ENCODE measurements around the gene YIF1A.
A peak's percentile ranks its signal among the peaks of the same experiment; 100 is the strongest.

The YIF1A gene, protein sequence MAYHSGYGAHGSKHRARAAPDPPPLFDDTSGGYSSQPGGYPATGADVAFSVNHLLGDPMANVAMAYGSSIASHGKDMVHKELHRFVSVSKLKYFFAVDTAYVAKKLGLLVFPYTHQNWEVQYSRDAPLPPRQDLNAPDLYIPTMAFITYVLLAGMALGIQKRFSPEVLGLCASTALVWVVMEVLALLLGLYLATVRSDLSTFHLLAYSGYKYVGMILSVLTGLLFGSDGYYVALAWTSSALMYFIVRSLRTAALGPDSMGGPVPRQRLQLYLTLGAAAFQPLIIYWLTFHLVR

DNA sequence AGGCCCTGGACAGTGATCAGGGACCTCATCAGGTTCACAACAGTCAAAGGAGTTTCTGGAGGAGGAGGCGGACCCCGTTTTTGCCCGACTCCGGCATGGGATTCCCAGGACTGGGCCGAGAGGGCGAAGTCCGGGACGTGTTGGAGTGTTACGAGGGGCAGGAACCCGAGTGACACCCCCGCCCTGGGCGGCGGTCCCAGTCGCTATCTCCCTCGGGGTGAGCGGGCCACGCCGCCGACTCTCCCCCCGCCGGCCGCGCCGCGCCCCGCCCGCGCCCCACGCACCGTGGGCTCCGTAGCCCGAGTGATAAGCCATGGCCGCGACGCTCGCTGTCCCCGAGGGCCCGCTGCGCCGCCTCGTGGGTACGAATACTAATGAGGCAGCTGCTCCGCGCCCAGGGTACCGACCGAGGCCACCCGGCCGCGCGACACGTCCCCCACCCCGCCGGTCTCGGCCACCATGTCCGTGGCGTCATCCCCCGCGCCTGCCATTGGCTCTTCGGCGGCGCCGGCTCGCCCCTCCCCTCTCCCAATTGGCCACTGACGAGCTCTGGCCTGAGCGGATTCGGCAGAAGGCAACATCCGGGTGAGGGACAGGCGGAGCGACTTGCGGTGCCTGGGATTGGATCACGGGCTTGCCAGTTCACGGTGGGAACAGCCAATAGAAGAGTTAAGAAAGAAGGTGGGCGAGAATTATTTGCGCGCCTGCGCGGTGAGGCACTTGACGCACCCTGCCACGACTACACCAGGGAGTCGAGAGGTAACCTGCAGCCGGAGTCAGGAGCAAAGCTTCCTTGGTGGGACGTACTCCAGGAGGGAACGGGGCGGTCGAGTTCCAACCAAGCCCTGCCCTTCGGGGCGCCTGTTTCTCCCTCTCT lies at the start of gene YIF1A:
Gene YIF1A (minus strand): TSS at position 473 of the 877 bp plus-strand sequence. CDS start 158 bp downstream, at position 315.
- peak; percentile 98 for DNase-seq

DNA sequence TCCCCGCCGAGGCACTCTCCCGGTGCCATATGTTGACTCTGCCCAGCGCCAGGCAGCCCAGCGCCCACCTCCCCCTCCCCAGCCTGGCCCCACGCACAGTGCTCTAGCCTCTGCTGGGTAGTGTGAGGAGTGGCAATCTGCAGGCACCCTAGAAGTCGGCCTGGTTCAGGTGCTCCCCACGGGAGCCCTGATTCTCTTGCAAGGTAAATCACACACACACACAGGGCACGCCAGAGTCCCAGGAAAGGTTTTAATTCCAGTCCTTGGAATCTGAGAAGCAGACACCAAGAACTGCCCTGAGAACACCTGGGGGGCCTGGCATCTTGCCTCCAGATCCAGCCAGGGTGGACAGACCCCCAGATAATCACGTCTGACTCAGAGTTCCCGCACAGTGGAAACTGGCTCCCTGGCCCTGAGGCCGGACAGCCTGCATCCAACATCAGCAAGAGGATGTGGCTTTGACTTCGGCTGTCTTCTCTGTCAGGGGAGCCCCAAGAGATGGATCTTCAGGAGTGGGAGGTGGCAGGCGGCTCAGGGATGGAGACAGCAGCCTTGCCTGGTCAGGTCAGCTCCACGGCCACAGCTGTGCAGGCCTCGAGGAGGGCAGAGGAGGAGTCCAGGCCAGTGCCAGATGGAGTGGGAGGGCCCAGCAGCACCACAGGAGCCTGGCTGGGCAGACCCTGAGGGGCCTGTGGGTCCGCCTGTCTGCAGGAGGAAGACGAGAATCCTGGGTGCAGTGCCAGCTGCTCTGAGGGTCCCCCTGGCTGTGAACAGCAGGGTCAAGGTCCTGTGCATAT lies 48.4 kb upstream of the YIF1A start:
- no peak for DNase-seq

DNA sequence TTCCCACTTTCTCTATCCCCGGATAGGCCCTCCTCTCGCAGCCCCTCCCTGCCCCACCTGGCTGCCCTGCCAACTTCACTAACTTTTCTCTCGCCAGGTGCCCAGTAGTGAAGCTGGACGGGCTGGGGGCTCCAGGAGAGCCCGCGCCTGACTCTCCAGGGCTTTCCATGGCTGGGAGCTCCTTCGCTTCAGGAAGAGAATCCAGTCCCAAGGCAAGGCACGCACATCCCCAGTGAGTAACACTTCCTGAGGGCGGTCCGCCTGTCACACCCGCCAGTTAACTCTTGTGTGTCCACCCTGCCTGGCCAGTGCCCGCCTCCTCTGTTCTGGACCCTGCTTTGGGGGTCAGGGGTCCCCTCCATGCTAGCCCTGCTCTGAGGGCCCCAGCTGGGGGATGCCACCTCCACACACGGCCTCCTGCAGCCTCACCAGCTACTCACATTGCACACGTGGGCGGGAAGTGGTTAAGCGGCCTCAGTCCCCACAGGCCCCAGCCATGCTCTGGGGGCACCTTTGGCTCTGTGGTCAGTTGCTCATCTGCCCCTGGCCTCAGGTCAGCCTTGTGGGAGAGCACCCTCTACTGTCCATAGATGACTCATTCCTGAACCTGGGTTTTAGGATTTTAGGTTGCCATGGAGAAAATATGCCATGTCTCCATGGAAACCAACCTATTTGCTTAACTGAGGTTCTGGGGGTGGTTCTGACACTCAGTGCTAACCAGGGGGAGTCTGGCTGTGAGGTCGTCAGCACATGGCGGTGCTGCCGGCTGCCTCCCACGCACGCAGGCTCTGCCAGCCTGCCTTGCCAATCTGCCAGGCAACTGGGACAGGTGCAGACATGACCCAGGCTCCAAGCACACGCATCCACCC lies 47.5 kb upstream of the YIF1A start, which contains the start of gene RIN1:
Gene RIN1 (minus strand): TSS at position 201 of the 869 bp plus-strand sequence. CDS start 32 bp downstream, at position 169.
- DNase-seq = no peak

DNA sequence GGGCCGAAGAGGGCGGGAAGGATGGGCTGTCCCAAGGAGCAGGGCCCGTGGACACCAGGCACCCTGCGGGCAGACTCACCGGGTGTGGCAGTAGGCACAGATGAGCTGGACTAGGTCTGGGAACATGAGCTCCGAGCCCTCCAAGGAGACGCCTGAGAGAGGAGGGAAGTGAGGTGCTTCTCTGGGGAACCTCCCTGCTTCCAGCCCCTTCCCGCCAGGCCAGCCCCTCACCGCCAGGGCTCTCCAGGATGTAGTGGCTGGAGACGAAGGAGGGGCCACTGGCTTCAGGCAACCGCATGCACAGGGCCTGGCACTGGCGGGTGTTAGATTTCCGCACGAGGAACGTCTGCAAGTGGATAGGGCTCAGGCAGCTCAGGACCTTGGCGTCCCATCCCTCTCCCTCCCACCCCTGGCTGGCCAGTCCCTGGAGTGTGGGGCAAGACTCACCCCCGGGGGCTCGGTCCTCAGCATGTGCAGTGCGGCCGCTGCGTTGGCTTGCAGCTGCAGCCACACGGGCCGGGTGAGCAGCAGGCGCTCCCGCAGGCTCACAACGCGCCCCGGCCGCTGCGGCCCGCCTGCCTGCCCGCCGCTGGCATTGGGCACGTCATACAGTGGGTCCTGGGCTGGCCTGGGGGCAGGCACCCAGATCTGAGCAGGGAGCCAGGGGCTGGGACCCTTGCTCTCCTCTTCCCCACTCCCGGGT lies 46.7 kb upstream of the YIF1A start:
- DNase-seq = no peak

DNA sequence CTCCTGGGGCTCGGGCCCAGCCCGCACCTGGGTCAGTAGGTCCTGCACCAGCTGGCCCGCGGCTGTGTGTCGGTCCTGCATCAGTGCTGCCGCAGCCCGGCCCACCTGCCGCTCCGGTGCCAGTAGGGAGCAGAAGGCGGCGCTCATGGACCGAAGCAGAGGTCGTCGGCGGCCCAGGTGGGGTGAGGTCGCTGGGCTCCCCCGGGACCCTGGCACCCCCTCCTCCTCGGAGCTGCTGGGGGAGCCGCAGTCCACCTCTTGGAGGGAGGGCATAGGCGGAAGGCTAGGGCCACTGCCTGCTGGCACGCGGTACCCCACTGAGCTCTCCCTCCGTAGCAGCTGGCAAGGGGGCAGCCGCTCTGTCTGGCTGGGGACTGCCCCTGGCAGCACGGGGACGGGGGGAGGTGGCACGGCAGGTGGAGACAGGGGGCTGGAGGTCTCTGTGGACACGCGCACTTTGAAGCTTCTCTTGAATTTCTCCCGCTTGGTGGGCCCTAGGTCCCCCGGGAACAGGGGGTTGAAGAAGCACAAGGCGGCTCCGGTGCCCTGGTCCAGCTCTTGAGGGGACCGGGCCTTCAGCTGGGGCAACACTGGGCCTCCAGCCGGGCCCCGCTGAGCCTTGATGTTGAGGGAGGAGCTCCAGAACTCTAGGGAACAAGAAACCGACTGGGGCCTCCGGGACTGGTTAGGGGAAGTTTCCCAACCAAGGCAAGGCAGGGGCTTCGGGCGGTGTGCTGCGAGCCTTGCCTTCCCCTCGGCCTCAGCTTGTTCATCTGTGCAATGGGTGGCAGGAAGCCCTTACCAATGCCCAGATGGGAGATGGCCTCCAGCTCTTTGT lies 45.9 kb upstream of the YIF1A start:
- no peak for DNase-seq

DNA sequence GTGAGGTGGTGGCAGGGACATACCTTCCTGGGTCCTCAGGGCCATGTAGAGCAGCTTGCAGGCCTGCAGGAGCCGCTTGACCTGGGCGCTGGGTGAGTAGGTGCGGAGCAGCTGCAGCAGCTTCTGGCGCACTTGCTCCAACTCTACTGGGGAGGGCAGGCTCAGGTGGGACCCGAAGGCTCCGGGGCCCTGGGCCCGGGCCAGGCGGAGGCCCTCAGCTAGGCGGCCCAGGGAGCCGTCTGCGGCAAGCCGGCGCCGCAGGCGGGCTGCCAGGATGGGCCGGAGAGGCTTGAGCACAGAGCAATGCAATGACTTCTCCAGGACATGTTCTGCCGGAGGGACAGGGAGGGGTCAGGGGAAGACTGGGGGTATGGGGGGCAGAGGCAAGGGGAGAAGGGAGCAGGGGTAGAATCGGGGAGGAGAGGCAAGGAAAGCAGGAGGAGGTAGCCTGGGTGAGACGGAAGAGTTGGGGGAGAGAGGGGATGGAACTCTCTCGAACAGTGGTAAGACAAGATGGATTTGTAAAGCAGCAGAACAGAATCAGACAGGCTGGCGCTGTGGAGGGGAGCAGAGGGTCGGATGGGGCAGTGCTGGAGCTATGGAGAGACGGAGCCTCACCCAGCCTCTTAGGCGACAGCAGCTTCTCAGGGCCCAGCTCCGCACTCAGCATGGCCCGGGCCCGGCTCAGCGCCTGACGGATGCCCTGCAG lies 45.1 kb upstream of the YIF1A start:
- DNase-seq = no peak

DNA sequence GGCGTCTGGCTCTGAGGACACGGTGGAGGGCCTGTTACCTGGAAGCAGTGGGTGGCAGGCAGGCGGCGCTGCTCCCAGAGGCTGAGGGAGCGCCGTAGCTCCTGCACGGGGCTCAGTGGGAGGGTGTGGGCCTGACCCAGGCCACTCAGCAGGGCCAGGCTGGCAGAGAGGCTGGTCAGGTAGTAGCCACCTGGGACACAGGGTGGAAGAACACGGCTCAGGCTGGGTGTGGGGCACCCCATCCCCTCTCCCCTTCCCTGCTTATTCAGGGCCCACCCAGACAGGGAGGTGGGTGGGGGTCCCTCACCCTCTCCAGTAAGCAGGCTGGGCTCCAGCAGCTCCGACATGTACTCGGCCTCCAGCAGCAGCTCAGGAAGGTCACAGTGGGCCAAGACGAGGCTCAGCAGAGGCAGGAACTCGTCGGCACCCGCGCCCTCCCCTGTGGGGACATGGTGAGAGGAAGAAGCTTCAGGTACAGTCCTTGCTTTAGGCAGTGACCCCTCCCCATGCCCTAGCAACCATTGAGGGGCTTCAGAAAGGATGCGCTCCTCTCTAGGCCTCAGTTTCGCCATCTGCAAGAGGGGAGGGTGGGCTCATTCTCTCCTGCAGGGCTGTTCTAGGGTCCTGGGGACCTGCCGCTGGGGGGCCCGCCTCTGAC lies 44.4 kb upstream of the YIF1A start:
- no peak for DNase-seq

DNA sequence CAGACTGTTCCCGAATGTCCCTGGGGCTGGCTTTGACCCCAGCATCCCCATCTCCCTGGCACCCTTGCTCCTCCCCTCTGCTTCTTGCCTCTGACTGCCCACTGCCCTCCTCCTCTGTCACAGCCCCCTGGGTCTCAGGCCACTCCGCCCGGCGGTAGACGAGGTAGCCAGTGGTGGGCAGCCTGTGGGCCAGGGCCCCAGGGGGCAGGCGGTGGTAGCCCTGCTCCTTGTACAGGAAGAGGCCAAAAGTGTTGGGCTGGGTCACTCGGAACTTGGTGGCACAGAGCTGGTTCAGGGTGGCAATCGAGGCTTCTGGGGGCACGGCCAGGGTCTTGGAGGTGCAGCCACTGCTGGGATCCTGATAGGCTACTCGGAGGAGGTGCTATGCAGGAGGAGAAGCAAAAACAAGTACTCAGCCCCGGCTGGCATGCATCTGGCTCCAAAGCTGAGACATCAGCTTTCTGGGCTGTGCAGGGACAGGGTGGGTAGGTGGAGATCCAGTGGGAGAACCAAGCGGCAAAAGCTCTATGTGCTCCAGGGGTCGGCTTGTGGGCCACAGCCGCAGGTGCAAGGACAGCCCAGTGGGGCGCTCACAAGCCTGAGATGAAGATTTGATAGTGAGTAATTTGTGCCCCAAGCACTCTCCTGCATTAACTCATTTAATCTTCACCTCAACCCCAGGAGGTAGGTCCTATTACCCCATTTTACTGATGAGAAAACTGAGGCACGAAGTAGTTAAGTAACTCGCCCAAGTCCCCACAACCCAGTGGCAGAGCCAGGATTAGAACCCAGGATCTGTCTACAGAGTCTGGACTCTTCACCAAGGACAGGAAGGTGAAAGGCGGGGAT lies 43.7 kb upstream of the YIF1A start:
- no peak for DNase-seq

DNA sequence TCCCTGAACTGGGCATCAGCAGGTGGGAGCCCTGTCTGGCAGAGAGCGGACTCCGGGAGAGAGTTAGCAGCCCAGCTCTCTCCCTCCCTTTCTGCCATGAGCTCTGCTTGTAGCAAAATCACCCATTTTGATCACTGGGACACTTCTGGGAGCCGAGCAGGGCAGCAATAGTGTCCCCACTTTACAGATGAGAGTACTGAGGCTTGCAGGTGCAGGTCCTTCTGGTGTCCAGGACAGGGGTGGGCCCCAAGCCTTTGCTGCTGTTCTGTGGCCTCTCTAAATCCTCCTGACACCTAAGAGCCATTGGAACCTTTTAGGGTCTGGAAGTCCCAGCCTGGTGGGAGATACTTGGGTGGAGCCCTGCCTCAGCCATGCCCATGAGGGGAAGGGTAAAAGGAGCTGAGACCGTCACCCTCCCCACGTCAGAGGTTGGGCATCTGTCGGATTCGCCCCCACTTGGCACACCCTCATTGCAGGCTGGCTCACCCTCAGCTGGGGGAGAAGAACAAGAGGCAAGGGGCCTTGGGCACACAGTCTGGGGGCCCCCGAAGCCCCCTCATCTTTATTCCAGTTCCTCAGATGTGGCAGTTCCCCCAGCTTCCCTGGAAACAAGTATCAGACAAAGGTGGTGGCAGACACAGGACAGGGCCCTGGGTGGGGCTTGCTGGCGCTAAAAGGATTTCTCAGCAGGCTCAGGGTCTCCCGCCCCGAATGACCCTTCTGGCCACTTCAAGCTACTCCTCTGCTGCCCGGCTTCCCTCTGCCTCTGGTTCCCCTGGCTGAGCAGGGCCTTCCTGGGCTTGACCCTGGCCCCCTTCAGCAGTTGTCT lies 42.8 kb upstream of the YIF1A start:
- no peak for DNase-seq

DNA sequence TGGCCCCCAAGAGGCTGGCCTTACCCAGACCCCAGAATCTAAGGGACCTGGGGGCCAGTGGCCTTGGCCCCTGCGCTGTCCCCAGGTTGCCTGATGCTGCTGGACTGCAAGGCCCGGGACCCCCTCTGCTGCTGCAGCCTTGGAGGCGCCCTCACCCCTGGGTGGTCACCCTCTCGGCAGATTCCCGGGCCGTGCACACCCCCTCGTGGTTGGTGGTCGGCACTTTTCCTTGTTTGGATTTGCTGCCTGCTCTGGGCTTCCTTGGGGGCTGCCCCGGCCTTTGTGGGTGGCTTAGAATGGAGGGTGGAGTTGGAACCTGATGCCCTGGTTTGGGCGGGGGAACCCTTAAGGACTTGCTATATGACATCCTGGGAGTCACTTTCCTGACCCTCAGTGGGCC lies 42.0 kb upstream of the YIF1A start:
- DNase-seq = no peak

DNA sequence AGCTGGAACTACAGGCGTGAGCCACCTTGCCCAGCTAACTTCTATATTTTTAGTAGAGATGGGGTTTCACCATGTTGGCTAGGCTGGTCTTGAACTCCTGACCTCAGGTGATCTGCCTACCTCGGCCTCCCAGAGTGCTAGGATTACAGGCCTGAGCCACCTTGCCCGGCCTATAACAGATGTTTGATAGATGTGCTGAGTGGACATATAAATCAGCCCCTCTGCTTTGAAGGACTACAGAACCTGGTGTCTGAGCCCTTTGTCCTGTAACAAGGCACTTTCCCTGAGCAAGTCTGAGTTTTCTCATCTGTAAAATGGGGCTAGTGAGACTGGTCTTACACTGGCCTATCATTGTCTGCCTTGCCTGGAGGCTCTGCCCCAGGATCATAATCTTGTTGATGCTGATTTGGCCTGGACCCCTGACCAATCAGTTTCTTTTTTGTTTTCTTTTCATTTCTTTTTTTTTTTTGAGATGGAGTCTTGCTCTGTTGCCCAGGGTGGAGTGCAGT lies 40.3 kb upstream of the YIF1A start:
- no peak for DNase-seq

DNA sequence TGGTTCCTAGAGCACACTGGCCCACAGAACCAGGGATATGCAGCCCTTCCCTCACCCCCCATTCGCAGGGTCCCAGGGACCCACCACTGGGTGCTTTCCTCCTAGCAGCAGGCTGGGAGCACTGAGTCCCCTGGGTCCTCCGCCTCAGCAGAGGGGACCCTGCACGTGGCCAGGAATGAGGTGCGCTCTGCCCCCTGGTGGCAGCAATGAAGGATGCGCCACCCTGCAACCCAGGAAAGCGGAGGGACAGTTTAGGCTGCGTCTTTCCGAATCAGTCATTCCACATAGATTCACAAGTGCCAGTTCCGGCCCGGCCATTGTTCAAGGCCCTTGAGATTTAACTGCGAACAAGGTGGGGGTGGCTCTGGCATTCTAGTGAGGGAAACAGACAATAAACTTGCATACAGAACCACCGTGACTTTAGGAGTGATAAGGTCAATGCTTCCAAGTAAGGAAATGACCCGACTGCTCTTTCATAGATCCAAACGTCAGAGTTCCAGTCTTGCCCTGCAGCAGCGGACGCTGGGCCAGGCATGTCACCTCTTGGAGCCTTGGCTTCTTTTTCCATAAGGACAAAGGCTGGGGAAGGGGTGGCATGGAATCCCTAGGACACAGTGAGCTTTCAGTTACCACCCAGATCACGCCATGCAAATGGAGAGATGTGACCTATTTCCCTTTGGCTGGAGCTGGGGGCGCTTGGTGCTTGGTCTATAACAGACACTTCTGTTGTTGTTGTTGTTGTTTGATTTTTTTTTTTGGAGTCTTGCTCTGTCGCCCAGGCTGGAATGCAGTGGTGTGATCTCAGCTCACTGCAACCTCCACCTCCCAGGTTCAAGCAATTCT lies 39.6 kb upstream of the YIF1A start:
- DNase-seq = peak; percentile 62

DNA sequence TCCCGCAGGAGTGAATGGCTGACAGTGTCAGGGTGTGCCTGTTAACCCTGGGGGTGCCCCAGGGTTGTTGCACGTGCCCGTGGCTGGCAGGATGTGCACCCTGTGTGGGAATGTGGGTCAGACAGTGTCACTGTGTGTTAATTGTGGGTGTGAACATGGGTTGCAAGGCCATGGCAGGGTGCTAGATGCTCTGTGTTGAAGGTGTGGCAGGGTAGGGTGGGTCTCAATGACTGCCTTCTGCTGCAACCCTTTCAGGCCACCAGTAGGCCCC lies 39.0 kb upstream of the YIF1A start:
- DNase-seq = no peak

DNA sequence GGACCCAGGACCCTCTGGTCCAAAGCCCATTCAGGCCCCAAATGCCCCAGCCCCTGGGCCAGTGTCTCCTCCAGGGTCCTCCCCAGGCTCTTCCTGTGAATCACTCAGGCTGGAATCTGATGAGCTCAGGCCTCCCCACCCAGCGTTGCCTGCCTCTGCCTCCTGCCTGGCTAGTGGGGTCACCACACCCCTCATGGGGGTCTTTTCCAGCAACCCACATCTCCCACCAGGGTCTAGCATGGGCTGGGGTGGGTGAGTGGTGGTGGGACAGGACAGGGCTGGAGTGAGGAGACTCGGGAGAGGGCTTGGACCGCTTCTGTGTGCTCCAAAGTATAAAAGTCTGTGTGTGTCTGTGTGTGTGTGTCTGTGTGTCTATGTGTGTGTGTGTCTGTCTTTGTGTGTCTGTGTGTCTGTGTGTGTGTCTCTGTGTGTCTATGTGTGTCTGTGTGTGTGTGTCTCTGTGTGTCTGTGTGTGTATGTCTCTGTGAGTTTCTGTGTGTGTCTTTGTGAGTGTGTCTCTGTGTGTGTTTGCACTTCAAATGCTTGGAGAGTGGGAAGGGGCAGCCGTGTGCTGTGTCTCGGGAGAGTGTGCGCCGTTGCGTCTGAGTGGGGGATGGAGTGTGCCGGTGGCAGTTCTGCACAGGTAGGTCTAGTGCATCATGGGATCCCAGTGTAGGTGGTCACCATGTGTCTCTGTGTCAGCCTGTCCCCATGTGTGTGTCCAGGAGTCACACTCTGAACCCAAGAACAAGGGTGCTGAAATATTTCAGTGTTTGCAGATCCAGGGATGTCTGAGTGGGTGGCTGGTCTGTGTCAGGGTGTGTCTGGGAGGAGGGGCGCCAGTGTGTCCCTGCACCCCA lies 38.5 kb upstream of the YIF1A start:
- DNase-seq = no peak

DNA sequence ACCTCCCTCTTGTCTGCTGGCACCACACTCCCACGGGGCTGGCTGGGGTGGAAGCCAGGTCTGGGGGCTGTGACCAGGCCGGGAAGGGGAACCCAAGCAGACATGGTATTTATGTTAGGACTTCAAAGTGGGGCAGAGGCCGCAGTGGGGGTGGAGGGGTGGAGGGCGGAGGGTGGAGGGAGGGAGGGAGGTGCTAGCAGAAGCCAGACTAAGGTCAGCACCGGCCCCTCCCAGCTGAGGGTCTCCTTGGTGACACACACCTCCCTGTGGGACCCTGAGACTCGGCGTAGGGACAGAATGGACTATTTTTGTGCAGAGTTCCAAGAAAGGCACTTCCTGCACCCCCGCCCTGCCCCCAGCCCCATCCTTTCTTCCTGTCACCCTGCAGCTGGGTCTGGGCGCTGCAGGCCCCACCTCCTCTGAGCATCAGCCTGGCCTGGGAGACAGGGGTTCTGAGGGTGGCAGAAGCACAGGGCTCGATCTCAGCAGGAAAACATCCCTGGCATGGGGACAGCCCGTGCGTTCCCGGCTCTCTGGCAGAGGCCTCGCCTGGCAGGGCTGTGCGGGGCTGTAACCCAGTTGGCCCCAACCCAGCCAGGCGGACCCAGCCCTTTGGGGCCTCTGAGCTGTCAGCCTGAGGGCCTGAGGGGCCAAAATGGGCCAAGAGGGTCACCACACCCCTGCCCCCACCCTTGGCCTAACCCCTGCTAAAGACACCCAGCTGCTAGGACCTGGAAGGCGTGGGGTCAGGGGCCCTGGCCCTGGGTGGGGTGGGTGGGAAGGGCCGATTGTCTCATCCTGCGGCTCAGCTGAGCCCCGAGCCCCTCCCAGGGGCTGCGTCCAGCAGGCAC lies 37.5 kb upstream of the YIF1A start:
- DNase-seq = no peak

All from KG1 (cell line).